GM12891 (cell line): ENCODE measurements around the gene SIRPD.
A peak's percentile ranks its signal among the peaks of the same experiment; 100 is the strongest.

ENCODE experiments used
- DNase-seq: peaks from one replicate; pipeline ENCODE4 v3.0.0; 2011; ENCODE audit warnings: low spot score; ENCODE audit not compliant: insufficient read length
- FAIRE-seq: peaks from 2 replicates; lab custom pipeline; 2011; peaks lifted over from hg19 to GRCh38; lab: Jason Lieb, UNC
- PAX5 ChIP-seq: IDR thresholded peaks from 2 replicates; pipeline ENCODE4 v1.6.1; 2011; ENCODE audit warnings: low read length, moderate library complexity, mild to moderate bottlenecking; ENCODE audit not compliant: insufficient read depth, severe bottlenecking
- POLR2A ChIP-seq: IDR thresholded peaks from 2 replicates; pipeline ENCODE4 v1.6.1; 2011; ENCODE audit warnings: low read depth, low read length, control low read depth
- POLR2AphosphoS5 ChIP-seq: IDR thresholded peaks from 2 replicates; pipeline ENCODE4 v1.6.1; 2011; ENCODE audit warnings: low read depth, low read length, control low read depth
- POU2F2 ChIP-seq: IDR thresholded peaks from 2 replicates; pipeline ENCODE4 v1.6.1; 2011; ENCODE audit warnings: low read depth, mild to moderate bottlenecking, control low read depth, low read length, moderate library complexity
- SPI1 ChIP-seq: IDR thresholded peaks from 2 replicates; pipeline ENCODE4 v1.6.1; 2011; ENCODE audit warnings: low read depth, low read length, control low read depth
- TAF1 ChIP-seq: IDR thresholded peaks from 2 replicates; pipeline ENCODE4 v1.6.1; 2011; ENCODE audit warnings: low read depth, low read length, control low read depth

The SIRPD gene

DNA sequence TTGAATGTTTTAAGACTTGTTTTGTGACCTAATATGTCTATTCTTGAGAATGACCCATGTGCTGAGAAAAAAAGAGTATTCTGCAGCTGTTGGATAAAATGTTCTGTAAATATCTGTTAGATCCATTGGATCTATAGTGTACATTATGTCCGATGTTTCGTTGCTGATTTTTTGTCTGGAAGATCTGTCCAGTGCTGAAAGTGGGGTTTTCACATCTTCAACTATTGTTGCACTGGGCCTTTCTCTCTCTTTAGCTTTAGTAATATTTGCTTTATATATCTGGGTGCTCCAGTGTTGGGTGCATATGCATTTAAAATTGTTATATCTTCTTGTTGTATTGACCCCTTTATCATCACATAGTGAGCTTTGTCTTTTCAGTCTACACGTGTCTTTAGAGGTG is 60.6 kb downstream of the SIRPD start:
- FAIRE-seq = no peak
- TF ChIP-seq PAX5 = no peak
- no peak for TF ChIP-seq SPI1
- TF ChIP-seq TAF1 = no peak
- TF ChIP-seq POU2F2 = no peak
- no peak for TF ChIP-seq POLR2AphosphoS5
- TF ChIP-seq POLR2A = no peak
- DNase-seq = no peak

DNA sequence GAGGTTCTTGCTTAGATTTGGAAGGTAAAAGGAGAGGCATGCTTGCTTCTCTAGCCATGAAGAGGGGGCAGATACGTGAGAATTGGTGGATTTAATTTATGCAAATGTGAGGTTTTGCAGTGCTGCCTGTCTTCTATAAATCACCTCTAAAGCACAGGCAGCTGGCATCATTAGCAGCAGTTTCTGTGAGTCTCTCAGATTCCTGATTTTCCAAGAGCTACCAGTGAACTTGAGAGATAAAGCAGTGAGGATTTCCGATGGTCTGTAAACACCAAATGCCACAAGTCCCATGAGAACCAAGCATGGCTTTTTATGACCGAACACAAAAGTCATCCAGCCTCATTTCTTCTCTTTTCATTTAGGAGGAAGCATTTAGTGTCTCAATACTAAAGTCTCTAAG is 63.1 kb downstream of the SIRPD start:
- TF ChIP-seq POLR2A (no peak), SPI1 (no peak), PAX5 (no peak), POU2F2 (no peak), POLR2AphosphoS5 (no peak), TAF1 (no peak)
- FAIRE-seq = no peak

DNA sequence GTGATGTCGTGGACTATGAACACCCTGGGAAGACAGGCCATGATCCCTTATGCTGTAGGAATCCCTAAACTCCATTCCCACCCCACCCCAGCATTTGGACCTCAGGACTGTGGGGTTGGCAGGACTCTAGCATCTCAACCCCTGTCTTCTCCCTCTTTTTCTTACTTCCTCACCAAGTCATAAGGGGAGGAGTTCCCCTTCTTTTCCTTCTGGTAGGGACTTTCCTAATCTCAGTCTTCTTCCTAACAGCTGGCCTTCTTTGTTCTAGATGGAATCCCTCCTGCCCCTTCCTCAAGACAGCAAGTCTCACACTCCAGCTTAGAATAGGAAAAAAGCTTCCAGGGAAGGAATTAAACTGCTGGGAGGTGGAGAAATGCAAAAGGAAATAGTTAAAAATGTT is 64.0 kb downstream of the SIRPD start:
- no peak for FAIRE-seq
- no peak for DNase-seq
- TF ChIP-seq POU2F2 (no peak), TAF1 (no peak), SPI1 (no peak), PAX5 (no peak), POLR2A (no peak), POLR2AphosphoS5 (no peak)

More for the DNA sequence above, 63.1 kb downstream of the SIRPD start:
- DNase-seq = no peak

- FAIRE-seq = no peak
- TF ChIP-seq SPI1 = peak; percentile 75
- TF ChIP-seq POLR2A = no peak
- TF ChIP-seq PAX5 = no peak
- TF ChIP-seq TAF1 = no peak
- TF ChIP-seq POU2F2 = no peak
- TF ChIP-seq POLR2AphosphoS5 = no peak
- DNase-seq = no peak
Observed at GRCh38 chr20:1491860-1492642, 65.5 kb downstream of the SIRPD start.

- DNase-seq (no peak), FAIRE-seq (no peak)
- TF ChIP-seq POU2F2 = no peak
- TF ChIP-seq SPI1 = no peak
- TF ChIP-seq POLR2A = no peak
- TF ChIP-seq POLR2AphosphoS5 = no peak
- TF ChIP-seq PAX5 = no peak
- no peak for TF ChIP-seq TAF1
Observed at GRCh38 chr20:1491281-1491840, 66.1 kb downstream of the SIRPD start, which contains the start of gene SIRPB2. TSS of gene SIRPB2 (minus strand) at chr20:1491420. CDS start at chr20:1491359, 61 bp downstream.

GRCh38 chr20:1490643-1491195 is 66.8 kb downstream of the SIRPD start:
- TF ChIP-seq POLR2A = no peak
- no peak for TF ChIP-seq POU2F2
- no peak for TF ChIP-seq PAX5
- TF ChIP-seq SPI1 = no peak
- no peak for TF ChIP-seq TAF1
- no peak for TF ChIP-seq POLR2AphosphoS5
- FAIRE-seq (no peak), DNase-seq (no peak)

DNA sequence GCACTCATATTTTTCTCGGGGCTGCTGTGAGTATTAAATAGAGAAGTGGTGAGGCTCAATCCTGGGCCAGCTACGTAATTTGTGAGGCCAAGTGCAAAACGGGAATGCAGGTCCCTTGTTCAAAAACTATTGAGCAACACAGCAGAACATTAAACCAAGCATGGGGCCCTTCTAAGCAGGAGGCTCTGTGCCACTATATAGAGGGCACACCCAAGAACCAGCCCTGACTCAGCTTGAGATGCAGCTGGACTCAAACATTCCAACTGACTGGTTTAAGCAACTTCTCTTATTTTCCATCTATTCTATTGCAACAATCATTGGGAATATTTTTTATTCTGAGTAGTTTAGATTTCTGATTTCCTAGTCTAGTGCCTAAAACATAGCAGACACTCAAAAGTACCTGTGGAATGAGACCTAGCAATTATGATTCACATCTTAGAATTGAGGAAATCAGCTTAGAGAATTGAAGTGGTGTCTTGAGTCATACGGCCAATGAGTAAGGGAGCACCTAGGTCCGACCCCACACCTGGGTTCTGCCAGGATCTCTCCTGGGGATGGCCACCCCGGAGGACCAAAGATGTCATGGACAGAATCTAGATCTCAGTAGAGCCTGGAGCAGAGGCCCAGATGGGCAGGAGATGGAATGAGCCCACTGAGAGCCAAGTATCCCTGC is 67.6 kb downstream of the SIRPD start:
- DNase-seq (no peak), FAIRE-seq (no peak)
- no peak for TF ChIP-seq POU2F2
- no peak for TF ChIP-seq TAF1
- TF ChIP-seq POLR2AphosphoS5 = no peak
- TF ChIP-seq PAX5 = no peak
- no peak for TF ChIP-seq POLR2A
- TF ChIP-seq SPI1 = no peak

DNA sequence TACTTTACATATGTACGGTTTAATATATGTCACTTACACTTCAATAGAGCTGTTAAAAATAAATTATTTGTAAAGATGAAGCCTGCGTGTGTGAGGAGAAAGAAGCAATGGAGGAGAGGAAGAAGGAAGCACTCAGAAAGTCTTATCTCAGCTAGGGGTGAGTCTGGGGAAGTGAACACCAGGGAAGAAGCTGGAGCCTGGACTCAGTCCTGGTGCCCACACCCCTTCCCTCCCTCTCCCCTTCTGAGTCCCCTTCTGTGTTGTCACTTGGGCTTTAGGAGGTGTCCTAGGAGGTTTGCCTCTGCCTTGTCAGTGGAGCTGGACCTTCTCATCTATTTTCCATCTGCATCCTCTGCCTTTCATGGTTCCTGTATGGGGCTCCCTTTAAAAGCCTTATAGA is 68.2 kb downstream of the SIRPD start:
- FAIRE-seq = no peak
- no peak for DNase-seq
- no peak for TF ChIP-seq TAF1
- no peak for TF ChIP-seq PAX5
- TF ChIP-seq POLR2A = no peak
- no peak for TF ChIP-seq POU2F2

GRCh38 chr20:1486566-1486965 is 70.9 kb downstream of the SIRPD start:
- DNase-seq (no peak), FAIRE-seq (no peak)
- TF ChIP-seq POLR2A (no peak), PAX5 (no peak), POU2F2 (no peak), SPI1 (no peak), POLR2AphosphoS5 (no peak), TAF1 (no peak)
